Chondrocyte (in vitro differentiated cells): ENCODE results near the gene ADRA1B. TPM values are rescaled to one million over a fixed set of nuclear protein-coding genes. Genes with fewer than 3 reads are reported as not detected.
A peak's percentile ranks its signal among the peaks of the same experiment; 100 is the strongest.

Experiments used
- DNase-seq: peaks from one replicate; pipeline ENCODE4 v3.0.0; 2021; ENCODE audit warnings: mixed read lengths, low spot score
- H3K27ac Mint-ChIP-seq: one replicate; pipeline ENCODE4 v1.8.0; 2021; ENCODE audit warnings: mild to moderate bottlenecking, moderate library complexity, mixed read lengths; ENCODE audit not compliant: unreplicated experiment
- H3K27me3 Mint-ChIP-seq: 2 replicates; pipeline ENCODE4 v1.8.0; 2021; ENCODE audit warnings: low read depth, mixed read lengths
- H3K36me3 Mint-ChIP-seq: 2 replicates; pipeline ENCODE4 v1.8.0; 2021; ENCODE audit warnings: low read depth, mixed read lengths
- H3K4me1 Mint-ChIP-seq: 2 replicates; pipeline ENCODE4 v1.8.0; 2021; ENCODE audit warnings: low read depth, mild to moderate bottlenecking, mixed read lengths
- H3K4me3 Mint-ChIP-seq: one replicate; pipeline ENCODE4 v1.8.0; 2021; ENCODE audit warnings: mild to moderate bottlenecking, moderate library complexity, mixed read lengths; ENCODE audit not compliant: unreplicated experiment
- H3K9me3 Mint-ChIP-seq: 2 replicates; pipeline ENCODE4 v1.8.0; 2021; ENCODE audit warnings: low read depth, mixed read lengths
- CTCF ChIP-seq: fragments of 200-600 bp; sonication (generic); IDR thresholded peaks from 2 replicates; pipeline ENCODE4 v1.5.0; 2021; ENCODE audit warnings: antibody characterized with exemption, mild to moderate bottlenecking, moderate library complexity
- total RNA-seq: library from RNA; stranded (reverse); gene quantifications from 3 replicates; pipeline ENCODE4 v1.2.1, GENCODE V29; 2021

ADRA1B gene
- total RNA-seq, 1 donor from 2014 or later, result 0.72 TPM

- no peaks in the 10 kb centered on the region for H3K9me3 Mint-ChIP-seq
- H3K27ac Mint-ChIP-seq, result peak overlapping the region; percentile 67
- TF ChIP-seq CTCF, result no peak
- no peak for DNase-seq
- no peak overlapping the region for H3K4me3 Mint-ChIP-seq
- peaks cover 59% of the 10 kb centered on the region for H3K4me1 Mint-ChIP-seq
- H3K36me3 Mint-ChIP-seq, result no peaks in the 10 kb centered on the region
- peaks cover 5% of the 10 kb centered on the region for H3K27me3 Mint-ChIP-seq
These were observed 2.8 kb upstream of the ADRA1B start for GRCh38 chr5:159913501-159913900.

- no peak overlapping the region for H3K27ac Mint-ChIP-seq
- no peak for DNase-seq
- peaks cover 5% of the 10 kb centered on the region for H3K27me3 Mint-ChIP-seq
- H3K4me1 Mint-ChIP-seq, result peaks cover 57% of the 10 kb centered on the region
- no peaks in the 10 kb centered on the region for H3K36me3 Mint-ChIP-seq
- no peak for TF ChIP-seq CTCF
- peak overlapping the region; percentile 53 for H3K4me3 Mint-ChIP-seq
- H3K9me3 Mint-ChIP-seq, result no peaks in the 10 kb centered on the region
These were observed 819 bp downstream of the ADRA1B start for GRCh38 chr5:159916841-159917761.

GRCh38 chr5:159917994-159918393 is 1.7 kb downstream of the ADRA1B start:
- no peak overlapping the region for H3K4me3 Mint-ChIP-seq
- H3K4me1 Mint-ChIP-seq, result peaks cover 48% of the 10 kb centered on the region
- peaks cover 5% of the 10 kb centered on the region for H3K27me3 Mint-ChIP-seq
- no peaks in the 10 kb centered on the region for H3K9me3 Mint-ChIP-seq
- H3K27ac Mint-ChIP-seq, result no peak overlapping the region
- no peaks in the 10 kb centered on the region for H3K36me3 Mint-ChIP-seq
- no peak for TF ChIP-seq CTCF
- DNase-seq, result no peak

GRCh38 chr5:159921721-159922120 is 5.4 kb downstream of the ADRA1B start:
- no peaks in the 10 kb centered on the region for H3K9me3 Mint-ChIP-seq
- TF ChIP-seq CTCF, result no peak
- peaks cover 6% of the 10 kb centered on the region for H3K27me3 Mint-ChIP-seq
- no peak for DNase-seq
- H3K36me3 Mint-ChIP-seq, result no peaks in the 10 kb centered on the region
- H3K27ac Mint-ChIP-seq, result no peak overlapping the region
- H3K4me3 Mint-ChIP-seq, result no peak overlapping the region
- peaks cover 29% of the 10 kb centered on the region for H3K4me1 Mint-ChIP-seq

- H3K4me1 Mint-ChIP-seq, result peaks cover 23% of the 10 kb centered on the region
- no peak for TF ChIP-seq CTCF
- no peaks in the 10 kb centered on the region for H3K36me3 Mint-ChIP-seq
- no peak overlapping the region for H3K4me3 Mint-ChIP-seq
- peaks cover 6% of the 10 kb centered on the region for H3K27me3 Mint-ChIP-seq
- H3K9me3 Mint-ChIP-seq, result no peaks in the 10 kb centered on the region
- no peak for DNase-seq
- H3K27ac Mint-ChIP-seq, result no peak overlapping the region
These were observed 6.7 kb downstream of the ADRA1B start for GRCh38 chr5:159923008-159923407.
